ENCODE measurements around the gene EDARADD.

EDARADD gene

GRCh38 chr1:236507022-236507700 lies 113.1 kb downstream of the EDARADD start:
- H3K36me3 ChIP-seq: no peaks in the 10 kb centered on the region
- TF ChIP-seq, protein P1, sequence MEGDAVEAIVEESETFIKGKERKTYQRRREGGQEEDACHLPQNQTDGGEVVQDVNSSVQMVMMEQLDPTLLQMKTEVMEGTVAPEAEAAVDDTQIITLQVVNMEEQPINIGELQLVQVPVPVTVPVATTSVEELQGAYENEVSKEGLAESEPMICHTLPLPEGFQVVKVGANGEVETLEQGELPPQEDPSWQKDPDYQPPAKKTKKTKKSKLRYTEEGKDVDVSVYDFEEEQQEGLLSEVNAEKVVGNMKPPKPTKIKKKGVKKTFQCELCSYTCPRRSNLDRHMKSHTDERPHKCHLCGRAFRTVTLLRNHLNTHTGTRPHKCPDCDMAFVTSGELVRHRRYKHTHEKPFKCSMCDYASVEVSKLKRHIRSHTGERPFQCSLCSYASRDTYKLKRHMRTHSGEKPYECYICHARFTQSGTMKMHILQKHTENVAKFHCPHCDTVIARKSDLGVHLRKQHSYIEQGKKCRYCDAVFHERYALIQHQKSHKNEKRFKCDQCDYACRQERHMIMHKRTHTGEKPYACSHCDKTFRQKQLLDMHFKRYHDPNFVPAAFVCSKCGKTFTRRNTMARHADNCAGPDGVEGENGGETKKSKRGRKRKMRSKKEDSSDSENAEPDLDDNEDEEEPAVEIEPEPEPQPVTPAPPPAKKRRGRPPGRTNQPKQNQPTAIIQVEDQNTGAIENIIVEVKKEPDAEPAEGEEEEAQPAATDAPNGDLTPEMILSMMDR (IDR thresholded peaks at IDR 0.05): no peak
- H3K27me3 ChIP-seq: no peaks in the 10 kb centered on the region
- peaks cover 4 to 6% of the 10 kb centered on the region in 2 experiments for H3K4me1 ChIP-seq (ENCODE audit: control insufficient read depth in 1 of 2, insufficient read depth in 1 of 2, low read depth in 1 of 2, low read length in 1 of 2)
- H3K4me3 ChIP-seq (ENCODE audit: low read depth in 1 of 2, low read length in 1 of 2): no peak overlapping the region
- H3K9me3 ChIP-seq: no peaks in the 10 kb centered on the region
- H3K27ac ChIP-seq: no peak overlapping the region

DNA sequence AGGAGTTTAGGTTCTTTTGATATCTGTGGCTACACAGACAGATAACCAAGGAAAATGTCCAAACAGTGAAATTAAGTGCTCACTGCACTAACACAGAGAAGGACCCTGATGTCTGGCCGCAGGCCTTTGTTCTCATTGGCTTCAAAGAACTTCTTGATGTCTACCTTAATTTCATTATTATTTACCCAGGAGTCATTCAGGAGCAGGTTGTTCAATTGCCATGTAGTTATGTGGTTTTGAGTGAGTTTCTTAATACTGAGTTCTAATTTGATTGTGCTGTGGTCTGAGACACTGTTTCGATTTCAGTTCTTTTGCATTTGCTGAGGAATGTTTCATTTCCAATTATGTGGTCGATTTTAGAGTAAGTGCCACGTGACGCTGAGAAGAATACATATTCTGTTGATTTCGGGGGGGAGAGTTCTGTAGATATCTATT lies 114.5 kb downstream of the EDARADD start:
- H3K9me3 ChIP-seq: no peaks in the 10 kb centered on the region
- H3K4me1 ChIP-seq (ENCODE audit: control insufficient read depth in 1 of 2, insufficient read depth in 1 of 2, low read depth in 1 of 2, low read length in 1 of 2): no peaks in the 10 kb centered on the region
- H3K27ac ChIP-seq: no peak overlapping the region
- no peaks in the 10 kb centered on the region for H3K36me3 ChIP-seq
- no peak overlapping the region for H3K4me3 ChIP-seq (ENCODE audit: low read depth in 1 of 2, low read length in 1 of 2)
- TF ChIP-seq, protein P1 (IDR thresholded peaks at IDR 0.05): no peak
- no peaks in the 10 kb centered on the region for H3K27me3 ChIP-seq

- H3K36me3 ChIP-seq: no peaks in the 10 kb centered on the region
- TF ChIP-seq, protein P1 (IDR thresholded peaks at IDR 0.05): no peak
- H3K27me3 ChIP-seq: no peaks in the 10 kb centered on the region
Observed at GRCh38 chr1:236509203-236509602, 115.1 kb downstream of the EDARADD start.

GRCh38 chr1:236509647-236510401 lies 115.7 kb downstream of the EDARADD start:
- Histone ChIP-seq H3K9me3 (no peaks in the 10 kb centered on the region), H3K27me3 (no peaks in the 10 kb centered on the region), H3K4me3 (ENCODE audit: low read depth in 1 of 2, low read length in 1 of 2) (no peak overlapping the region), H3K36me3 (no peaks in the 10 kb centered on the region), H3K27ac (no peak overlapping the region), H3K4me1 (ENCODE audit: control insufficient read depth in 1 of 2, insufficient read depth in 1 of 2, low read depth in 1 of 2, low read length in 1 of 2) (no peaks in the 10 kb centered on the region)
- TF ChIP-seq, protein P1 (IDR thresholded peaks at IDR 0.05): no peak

More at GRCh38 chr1:236509203-236509602, 115.1 kb downstream of the EDARADD start:
- Histone ChIP-seq H3K9me3 (no peaks in the 10 kb centered on the region), H3K4me1 (ENCODE audit: control insufficient read depth in 1 of 2, insufficient read depth in 1 of 2, low read depth in 1 of 2, low read length in 1 of 2) (no peaks in the 10 kb centered on the region), H3K27ac (no peak overlapping the region), H3K4me3 (ENCODE audit: low read depth in 1 of 2, low read length in 1 of 2) (no peak overlapping the region)

DNA sequence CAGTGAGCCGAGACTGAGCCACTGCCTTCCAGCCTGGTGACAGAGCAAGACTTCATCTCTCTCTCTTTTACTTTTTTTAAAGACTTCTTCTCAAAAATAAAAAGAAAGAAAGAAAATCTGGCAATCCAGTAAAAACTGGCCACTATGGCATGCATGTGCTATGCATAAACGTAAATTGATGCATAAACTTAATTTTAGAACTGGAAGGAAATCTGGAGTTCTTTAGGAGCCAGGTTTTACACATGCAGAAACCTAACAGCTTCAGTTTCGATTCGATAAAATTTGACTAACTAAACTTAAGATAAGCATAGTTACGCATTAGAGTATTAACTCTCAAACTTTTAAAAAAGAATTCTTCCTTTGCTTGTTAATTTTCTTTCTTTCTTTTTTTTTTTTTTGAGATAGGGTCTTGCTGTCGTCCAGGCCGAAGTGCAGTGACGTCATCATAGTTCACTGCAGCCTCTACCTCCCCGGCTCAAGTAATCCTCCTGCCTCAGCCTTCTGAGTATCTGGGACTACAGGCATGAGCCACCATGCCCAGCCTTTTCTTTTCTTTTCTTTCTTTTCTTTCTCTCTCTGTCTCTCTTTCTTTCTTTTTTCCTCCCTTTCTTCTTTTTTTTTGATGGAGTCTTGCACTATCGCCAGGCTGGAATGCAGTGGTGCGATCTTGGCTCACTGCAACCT lies 117.8 kb downstream of the EDARADD start:
- Histone ChIP-seq H3K27ac (no peak overlapping the region), H3K27me3 (no peaks in the 10 kb centered on the region), H3K4me3 (ENCODE audit: low read depth in 1 of 2, low read length in 1 of 2) (no peak overlapping the region), H3K36me3 (no peaks in the 10 kb centered on the region), H3K9me3 (no peaks in the 10 kb centered on the region), H3K4me1 (ENCODE audit: control insufficient read depth in 1 of 2, insufficient read depth in 1 of 2, low read depth in 1 of 2, low read length in 1 of 2) (no peaks in the 10 kb centered on the region)
- TF ChIP-seq, protein P1 (IDR thresholded peaks at IDR 0.05): no peak

Measured in neutrophil (primary cell).